PFSK-1 (cell line): ENCODE results near the gene OR5K3. TPM values are rescaled to one million over a fixed set of nuclear protein-coding genes. Genes with fewer than 3 reads are reported as not detected.

Experiments
- FOXP2 ChIP-seq: optimal IDR thresholded peaks from 2 replicates; pipeline ENCODE3; 2011; ENCODE audit warnings: borderline replicate concordance, control low read depth, inconsistent platforms; ENCODE audit not compliant: insufficient read depth; ENCODE audit errors: extremely low read length, extremely low read depth
- POLR2AphosphoS5 ChIP-seq: IDR thresholded peaks from 2 replicates; pipeline ENCODE4 v1.6.1; 2012; ENCODE audit warnings: low read depth, mild to moderate bottlenecking, control low read depth, low read length, moderate library complexity
- REST ChIP-seq, 2 experiments: IDR thresholded peaks; 2 replicates each; pipeline versions ENCODE4 v1.6.1 to v1.8.0; 2011 to 2012; ENCODE audit warnings: low read depth in 2 of 2, low read length in 2 of 2, control low read depth in 1 of 2, inconsistent platforms in 1 of 2, mild to moderate bottlenecking in 1 of 2, moderate library complexity in 1 of 2; ENCODE audit not compliant: insufficient read depth in 1 of 2
- SIN3A ChIP-seq: IDR thresholded peaks from 2 replicates; pipeline ENCODE4 v1.6.1; 2012; ENCODE audit warnings: mild to moderate bottlenecking, low read length, moderate library complexity, borderline replicate concordance; ENCODE audit not compliant: insufficient read depth
- TAF1 ChIP-seq: IDR thresholded peaks from 2 replicates; pipeline ENCODE4 v1.6.1; 2012; ENCODE audit warnings: low read length, control low read depth, borderline replicate concordance; ENCODE audit not compliant: insufficient read depth
- polyA plus RNA-seq: library from polyadenylated mRNA; unstranded; fragments of >200 nt; gene quantifications from one replicate; pipeline ENCODE4 v1.2.1, GENCODE V29; 2012; ENCODE audit warnings: low read depth, missing spikeins; ENCODE audit not compliant: insufficient read length

Gene OR5K3, protein sequence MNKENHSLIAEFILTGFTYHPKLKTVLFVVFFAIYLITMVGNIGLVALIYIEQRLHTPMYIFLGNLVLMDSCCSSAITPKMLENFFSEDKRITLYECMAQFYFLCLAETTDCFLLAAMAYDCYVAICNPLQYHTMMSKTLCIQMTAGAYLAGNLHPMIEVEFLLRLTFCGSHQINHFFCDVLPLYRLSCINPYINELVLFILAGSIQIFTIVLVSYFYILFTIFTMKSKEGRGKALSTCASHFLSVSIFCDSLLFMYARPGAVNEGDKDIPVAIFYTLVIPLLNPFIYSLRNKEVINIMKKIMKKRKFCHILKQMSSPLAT
- not detected for polyA plus RNA-seq

GRCh38 chr3:98390366-98390765 is at the start of gene OR5K3:
TSS of gene OR5K3 (plus strand) at chr3:98390666. CDS start at chr3:98390666, 0 bp downstream.
- TF ChIP-seq REST (IDR thresholded peaks at IDR 0.05; ENCODE audit: insufficient read depth in 1 of 2, low read depth in 2 of 2, low read length in 2 of 2): no peak
- no peak for TF ChIP-seq FOXP2
- no peak for TF ChIP-seq TAF1
- no peak for TF ChIP-seq POLR2AphosphoS5
- no peak for TF ChIP-seq SIN3A

GRCh38 chr3:98341758-98342157 is 48.7 kb upstream of the OR5K3 start:
- TF ChIP-seq REST (IDR thresholded peaks at IDR 0.05; ENCODE audit: insufficient read depth in 1 of 2, low read depth in 2 of 2, low read length in 2 of 2) (no peak), TAF1 (no peak), POLR2AphosphoS5 (no peak), SIN3A (no peak), FOXP2 (no peak)

- TF ChIP-seq POLR2AphosphoS5 (no peak), SIN3A (no peak), FOXP2 (no peak)
Measured at GRCh38 chr3:98343647-98344507, 46.6 kb upstream of the OR5K3 start.

- TF ChIP-seq POLR2AphosphoS5 (no peak), REST (IDR thresholded peaks at IDR 0.05; ENCODE audit: insufficient read depth in 1 of 2, low read depth in 2 of 2, low read length in 2 of 2) (no peak), TAF1 (no peak), SIN3A (no peak), FOXP2 (no peak)
Measured at GRCh38 chr3:98350082-98350481, 40.4 kb upstream of the OR5K3 start.

- TF ChIP-seq POLR2AphosphoS5: no peak
- TF ChIP-seq TAF1: no peak
- TF ChIP-seq FOXP2: no peak
- TF ChIP-seq SIN3A: no peak
- no peak for TF ChIP-seq REST (IDR thresholded peaks at IDR 0.05; ENCODE audit: insufficient read depth in 1 of 2, low read depth in 2 of 2, low read length in 2 of 2)
Measured at GRCh38 chr3:98353554-98353953, 36.9 kb upstream of the OR5K3 start, which contains the start of gene OR5K4. TSS of gene OR5K4 (plus strand) at chr3:98353854. CDS start at chr3:98353854, 0 bp downstream.
